ENCODE results near the gene CBX1.

Gene CBX1

DNA sequence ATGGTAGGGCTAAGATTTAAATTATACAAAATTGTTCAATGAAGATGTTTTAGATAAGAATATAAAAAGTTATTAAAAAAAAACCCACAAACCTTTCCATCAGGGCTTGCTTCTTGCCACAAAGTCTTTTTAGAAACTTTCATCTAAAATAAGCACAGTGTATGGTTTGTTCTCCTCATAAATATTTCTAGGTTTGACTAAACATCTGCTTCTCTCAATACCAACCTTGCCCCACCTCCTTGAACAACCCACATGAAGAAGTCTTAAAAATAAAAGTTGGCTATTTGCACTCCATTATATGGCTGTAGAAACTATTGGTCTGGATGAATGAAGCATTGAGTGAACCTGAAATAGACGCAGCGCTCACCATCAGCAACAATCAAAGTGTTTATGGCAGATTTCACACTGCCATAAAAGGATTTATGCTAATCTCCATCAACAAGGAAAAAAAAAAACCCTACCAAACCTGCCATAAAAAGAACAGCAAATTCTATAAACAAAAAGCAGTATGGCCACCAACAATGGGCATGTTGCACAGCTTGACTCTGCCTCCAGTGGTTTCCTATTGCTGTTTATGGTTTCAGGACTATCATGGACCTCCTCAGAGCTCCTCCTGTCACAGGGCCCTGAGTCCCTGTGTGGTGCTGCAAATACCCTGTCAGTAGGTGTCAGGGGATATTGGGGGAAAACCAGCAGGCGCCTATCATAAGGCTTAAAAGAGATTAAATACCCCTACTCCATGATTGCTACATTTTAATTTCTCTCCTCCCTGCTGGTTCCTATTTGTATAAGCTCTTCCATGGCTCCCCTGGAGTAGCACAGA is 43.9 kb upstream of the CBX1 start:
- no peak for DNase-seq (ENCODE audit: low read depth)
- H3K4me3 ChIP-seq (ENCODE audit: control insufficient read depth, low read depth, low read length) = no peak overlapping the region
- TF ChIP-seq, protein P1, sequence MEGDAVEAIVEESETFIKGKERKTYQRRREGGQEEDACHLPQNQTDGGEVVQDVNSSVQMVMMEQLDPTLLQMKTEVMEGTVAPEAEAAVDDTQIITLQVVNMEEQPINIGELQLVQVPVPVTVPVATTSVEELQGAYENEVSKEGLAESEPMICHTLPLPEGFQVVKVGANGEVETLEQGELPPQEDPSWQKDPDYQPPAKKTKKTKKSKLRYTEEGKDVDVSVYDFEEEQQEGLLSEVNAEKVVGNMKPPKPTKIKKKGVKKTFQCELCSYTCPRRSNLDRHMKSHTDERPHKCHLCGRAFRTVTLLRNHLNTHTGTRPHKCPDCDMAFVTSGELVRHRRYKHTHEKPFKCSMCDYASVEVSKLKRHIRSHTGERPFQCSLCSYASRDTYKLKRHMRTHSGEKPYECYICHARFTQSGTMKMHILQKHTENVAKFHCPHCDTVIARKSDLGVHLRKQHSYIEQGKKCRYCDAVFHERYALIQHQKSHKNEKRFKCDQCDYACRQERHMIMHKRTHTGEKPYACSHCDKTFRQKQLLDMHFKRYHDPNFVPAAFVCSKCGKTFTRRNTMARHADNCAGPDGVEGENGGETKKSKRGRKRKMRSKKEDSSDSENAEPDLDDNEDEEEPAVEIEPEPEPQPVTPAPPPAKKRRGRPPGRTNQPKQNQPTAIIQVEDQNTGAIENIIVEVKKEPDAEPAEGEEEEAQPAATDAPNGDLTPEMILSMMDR (IDR thresholded peaks at IDR 0.05; ENCODE audit: control insufficient read depth, insufficient read depth, low read depth, low read length, missing control alignments) = no peak

DNA sequence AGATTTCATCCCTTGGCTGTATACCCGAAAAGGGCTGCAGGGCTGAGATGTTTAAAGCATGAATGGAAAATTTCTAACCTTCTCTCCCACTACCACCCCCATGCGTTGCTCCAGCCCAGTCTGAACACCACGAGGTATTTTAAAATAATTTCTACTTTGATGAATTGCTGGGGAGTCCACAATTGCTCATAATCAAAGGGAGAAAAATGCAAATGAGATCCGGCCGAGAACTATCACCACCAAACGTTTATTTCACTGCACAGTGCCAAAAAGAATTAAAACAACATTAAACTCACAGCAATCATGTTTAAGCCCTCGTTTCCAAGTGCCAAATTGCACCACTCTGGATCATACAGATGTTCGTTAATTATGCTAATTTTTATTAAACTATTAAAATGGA is 43.0 kb upstream of the CBX1 start:
- DNase-seq (ENCODE audit: low read depth) = no peak
- TF ChIP-seq, protein P1 (IDR thresholded peaks at IDR 0.05; ENCODE audit: control insufficient read depth, insufficient read depth, low read depth, low read length, missing control alignments) = no peak
- no peak overlapping the region for H3K4me3 ChIP-seq (ENCODE audit: control insufficient read depth, low read depth, low read length)

DNA sequence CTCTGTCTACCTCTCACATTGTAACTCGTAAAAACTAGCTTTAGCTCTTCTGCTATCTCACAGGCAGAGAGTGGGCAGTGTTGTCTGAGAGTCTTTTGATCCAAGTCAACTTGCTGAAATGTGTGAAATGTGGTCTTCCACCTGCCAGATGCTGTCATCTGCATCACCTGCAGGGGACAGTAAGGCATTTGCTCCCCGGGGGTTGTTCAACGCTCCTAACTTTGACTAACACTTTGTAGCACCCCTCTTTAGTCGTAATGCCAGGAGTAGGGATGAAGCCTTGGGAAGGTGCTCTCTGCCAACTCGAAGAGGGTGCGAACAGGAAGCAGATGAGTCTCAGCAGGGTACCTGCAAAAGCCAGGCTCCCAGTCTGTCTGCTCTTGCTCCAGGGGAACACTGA is 42.4 kb upstream of the CBX1 start:
- H3K4me3 ChIP-seq (ENCODE audit: control insufficient read depth, low read depth, low read length) = no peak overlapping the region
- TF ChIP-seq, protein P1 (IDR thresholded peaks at IDR 0.05; ENCODE audit: control insufficient read depth, insufficient read depth, low read depth, low read length, missing control alignments) = no peak
- DNase-seq (ENCODE audit: low read depth) = no peak

DNA sequence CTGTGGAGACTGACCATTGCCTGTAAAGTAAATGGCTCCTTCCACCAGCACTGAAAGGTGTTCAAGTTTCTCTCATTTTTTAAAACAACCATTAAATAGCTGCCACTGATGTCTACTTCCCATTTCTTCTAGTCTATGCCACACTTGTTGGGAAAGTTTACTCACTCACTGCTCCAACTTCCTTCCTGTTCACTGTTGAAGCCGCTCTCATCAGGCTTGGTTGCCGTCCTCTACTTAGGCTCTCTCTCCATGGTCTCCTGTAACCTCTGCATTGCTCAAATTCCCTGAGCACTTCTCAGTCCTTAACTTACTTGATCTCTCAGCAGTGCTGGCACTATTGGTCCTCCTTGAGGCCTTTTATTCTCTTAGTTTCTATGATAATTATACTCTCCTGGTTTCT is 38.7 kb upstream of the CBX1 start:
- no peak for DNase-seq (ENCODE audit: low read depth)

DNA sequence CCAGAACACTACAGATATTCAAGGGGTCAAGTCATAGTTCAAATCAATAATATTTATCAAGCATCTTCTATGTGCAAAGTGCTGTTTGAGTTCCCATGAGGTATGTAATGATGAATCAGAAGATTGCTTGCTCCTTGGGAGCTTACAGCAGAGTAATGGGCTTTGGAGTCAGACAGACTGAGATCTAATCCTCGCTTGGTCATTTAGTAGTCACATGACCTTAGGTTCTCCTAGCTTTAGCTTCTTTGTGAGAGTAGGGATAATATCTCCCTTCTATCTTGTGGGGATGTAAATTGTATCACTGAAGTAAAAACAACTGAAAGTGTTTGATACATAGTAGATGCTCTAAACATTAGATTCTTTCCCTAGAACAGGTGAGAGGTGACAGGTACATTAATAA is 36.4 kb upstream of the CBX1 start:
- DNase-seq (ENCODE audit: low read depth) = no peak
- H3K4me3 ChIP-seq (ENCODE audit: control insufficient read depth, low read depth, low read length) = no peak overlapping the region
- TF ChIP-seq, protein P1 (IDR thresholded peaks at IDR 0.05; ENCODE audit: control insufficient read depth, insufficient read depth, low read depth, low read length, missing control alignments) = no peak

More for the DNA sequence above, 38.7 kb upstream of the CBX1 start:
- TF ChIP-seq, protein P1 (IDR thresholded peaks at IDR 0.05; ENCODE audit: control insufficient read depth, insufficient read depth, low read depth, low read length, missing control alignments) = no peak
- H3K4me3 ChIP-seq (ENCODE audit: control insufficient read depth, low read depth, low read length) = no peak overlapping the region

DNA sequence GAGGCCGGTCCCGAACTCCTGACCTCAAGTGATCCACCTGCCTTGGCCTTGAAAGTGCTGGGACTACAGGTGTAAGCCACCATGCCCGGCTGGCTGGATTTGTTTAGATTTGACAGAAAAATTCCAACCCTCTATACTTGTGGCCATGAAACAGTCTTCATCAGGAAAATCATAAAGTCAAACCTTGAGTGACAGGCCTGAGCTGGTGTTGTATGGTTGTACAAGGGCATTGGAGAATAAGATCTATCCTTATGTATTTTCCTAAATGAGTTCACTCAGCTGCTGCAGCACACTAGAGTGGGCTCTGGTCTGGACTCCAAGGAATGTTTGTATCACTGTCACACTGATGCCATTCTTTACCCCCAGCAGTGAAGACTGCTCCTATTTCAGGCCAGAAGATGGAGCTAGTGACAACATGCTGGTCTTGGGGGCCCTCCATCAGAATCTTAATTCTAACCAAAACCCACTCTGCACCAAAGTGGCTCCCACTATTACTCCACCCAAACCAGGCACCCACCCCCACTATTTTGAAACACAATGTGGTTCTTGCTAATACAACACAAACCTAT is 33.7 kb upstream of the CBX1 start:
- no peak for DNase-seq (ENCODE audit: low read depth)
- H3K4me3 ChIP-seq (ENCODE audit: control insufficient read depth, low read depth, low read length) = no peak overlapping the region
- TF ChIP-seq, protein P1 (IDR thresholded peaks at IDR 0.05; ENCODE audit: control insufficient read depth, insufficient read depth, low read depth, low read length, missing control alignments) = peak; percentile 10
